Nucleus accumbens (tissue), 56 donors: ENCODE data around the gene SLC36A1.

Source experiments
- DNase-seq, 56 donors: peaks; one replicate each; lab custom pipeline; 2025; lab: John Stamatoyannopoulos, UW

Gene SLC36A1

DNA sequence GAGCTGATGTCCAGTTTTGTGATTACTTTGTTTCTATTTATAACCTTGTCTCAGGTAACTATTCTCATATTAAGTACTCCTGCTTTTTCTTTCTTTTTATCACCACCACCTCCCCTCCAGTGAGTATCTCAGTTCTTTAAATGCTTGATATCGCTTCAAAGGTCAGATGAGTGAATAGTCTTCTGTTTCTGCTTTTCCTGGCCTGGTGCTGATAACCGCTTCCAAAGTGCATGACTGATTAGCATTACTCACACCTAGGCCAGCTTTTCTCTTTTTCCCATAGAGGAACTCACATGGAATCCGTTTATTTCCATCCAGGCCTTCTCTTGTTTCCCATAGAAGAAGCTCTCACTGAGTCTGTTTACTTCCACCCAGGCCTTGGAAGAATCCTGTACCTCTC lies 3.2 kb downstream of the SLC36A1 start:
- DNase-seq: no peak

DNA sequence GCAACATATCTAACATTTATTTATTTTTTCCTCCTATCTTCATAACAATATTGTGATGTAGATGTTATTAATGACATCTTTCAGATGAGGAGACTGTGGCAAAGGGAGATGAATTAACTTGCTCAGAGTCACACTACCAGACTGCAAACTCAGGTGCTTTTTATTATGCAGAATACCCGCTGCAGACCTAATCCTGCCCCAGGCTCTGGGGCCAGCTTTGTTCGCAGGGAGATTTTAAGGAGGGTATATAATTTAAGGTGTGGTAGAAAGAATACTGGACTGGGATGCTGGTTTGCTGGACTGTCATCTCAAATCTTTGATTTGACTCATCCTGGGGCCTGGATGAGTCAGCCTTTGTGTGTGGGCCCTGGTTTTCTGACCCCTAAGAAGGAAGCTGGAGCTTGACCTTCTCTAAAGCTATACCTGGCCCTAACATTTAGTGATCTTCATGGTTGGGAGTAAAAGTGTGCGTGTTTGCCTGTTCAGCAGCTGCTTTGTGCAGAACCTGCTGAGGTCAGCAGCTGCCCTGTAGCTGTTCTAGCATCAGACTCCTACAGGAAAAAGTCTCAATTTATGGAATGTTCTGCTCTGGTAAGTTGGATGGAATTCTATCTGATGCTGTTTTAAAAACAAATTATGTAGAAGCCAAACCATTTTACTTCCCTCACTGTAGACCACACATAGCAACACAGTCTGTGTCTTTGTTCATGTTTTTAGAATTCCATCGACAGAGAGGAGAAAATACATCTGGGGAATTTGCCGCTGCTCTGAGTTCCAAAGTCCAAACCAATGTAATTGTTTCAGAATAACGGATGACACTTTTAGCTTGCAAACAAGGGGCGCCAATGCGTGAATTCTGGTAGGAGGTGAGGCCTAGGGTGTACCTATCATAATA lies 4.5 kb downstream of the SLC36A1 start:
- DNase-seq: no peak

DNA sequence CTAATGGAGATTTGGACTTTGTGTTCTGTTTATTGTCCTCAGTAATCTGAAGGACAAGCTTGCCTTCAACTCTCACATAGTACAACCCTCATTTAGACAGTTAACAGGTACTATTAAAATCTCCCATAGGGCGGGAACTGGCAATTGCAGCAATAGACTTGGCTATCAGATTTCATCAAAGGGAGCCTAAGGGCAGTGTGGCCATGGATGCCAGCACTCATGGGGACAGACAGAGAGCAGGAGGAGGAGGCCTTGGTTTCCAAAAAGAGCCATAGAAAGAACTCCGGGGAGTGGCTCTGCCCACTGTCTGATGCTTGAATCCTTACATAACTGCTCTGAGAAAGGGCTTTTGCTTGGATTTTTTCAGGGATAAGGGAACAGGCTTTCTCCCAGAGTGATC lies 6.8 kb downstream of the SLC36A1 start:
- no peak for DNase-seq

DNA sequence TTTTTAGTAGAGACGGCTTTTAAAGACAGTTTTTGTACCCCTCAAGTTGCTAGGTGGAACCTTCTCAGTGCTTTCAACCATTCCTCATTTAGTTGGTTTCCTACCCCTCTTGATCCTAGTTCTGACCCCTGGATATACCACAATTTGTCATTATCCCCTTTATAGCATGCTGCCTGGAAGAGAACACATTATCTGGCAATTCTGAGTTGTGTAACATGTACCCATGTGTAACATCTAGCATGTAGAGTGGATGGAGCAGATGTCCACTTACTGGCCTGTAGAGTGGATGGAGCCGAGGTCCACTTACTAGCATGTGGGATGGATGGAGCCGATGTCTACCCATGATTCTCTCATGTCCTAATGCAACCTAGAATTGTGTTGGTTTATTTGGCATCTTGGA lies 7.5 kb downstream of the SLC36A1 start:
- DNase-seq: no peak

DNA sequence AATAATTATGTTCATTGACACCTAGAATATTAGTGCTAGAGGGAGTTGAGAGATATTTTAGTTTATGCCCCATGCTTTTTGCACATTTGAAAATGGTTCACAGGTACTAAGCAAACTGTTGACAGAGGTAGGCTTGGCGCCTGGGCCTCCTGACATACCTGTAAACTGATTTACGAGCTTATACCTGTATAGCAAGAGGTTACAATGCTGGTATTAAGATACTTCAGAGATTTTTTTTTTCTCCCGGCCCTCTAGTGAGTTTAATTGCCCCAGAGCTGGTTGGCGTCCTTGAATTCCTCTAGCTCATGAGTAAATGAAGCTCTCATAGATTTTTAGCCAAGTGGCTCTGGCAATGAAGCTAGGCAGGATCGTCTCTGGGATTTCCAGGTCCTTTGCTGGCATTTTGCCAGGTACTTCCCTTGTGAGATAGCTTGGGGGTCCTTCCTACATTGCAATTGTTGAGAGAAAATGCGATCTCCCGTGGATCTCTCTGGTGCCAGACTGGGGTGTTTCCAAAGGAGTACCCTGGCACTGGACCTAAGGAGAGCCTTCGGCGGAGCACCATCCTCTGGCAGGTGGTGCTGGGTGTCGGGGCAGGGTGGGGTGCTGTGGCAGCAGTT lies 9.0 kb downstream of the SLC36A1 start:
- DNase-seq: no peak

DNA sequence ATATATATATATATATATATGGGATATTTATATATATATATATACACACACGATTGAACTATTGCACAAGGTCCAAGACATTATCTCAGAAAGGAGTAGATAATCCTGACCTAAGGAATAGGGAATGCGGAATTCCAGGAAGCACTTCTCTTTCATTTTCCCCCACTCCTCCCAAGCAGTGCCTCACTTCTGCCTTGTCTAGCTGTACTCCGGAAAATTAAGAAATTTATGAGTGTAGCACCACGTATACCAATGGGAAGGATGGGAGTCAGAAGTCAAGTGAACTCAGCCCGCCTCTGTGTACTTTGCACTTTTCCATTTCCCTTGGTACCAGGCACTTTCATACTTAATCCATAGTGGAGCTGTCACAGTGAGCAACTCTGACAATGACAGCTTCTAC lies 10.9 kb downstream of the SLC36A1 start:
- no peak for DNase-seq

DNA sequence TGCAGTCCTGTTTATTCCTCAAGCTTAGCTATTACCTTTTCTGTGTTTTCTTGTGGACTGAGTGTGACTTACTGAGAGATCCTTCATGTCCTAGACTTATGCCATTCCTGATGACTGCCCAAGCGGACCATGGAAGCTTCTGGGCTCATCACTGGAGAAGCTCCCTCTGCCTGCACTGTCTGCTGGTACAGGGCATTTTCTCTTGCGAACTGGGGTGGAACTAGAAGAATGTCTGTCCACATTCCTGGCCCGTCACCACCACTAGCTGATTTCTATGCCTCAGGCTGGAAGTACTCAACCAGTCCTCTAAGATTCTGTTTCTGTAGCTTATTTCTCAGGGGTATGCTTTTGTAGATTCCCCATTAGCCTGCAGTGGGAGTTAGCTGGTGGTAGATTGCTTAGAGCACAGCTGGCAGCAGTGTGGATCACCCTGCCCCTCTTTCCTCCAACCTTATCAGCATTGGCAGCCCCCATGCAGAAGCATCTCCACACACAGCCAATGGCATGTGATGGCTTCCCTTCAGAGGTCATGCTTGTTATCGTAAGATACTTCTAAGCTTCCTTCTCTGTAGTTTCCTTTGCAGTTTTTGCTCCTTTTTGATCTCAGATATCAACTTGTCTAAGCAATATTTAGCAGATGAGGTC lies 12.4 kb downstream of the SLC36A1 start:
- DNase-seq: no peak

DNA sequence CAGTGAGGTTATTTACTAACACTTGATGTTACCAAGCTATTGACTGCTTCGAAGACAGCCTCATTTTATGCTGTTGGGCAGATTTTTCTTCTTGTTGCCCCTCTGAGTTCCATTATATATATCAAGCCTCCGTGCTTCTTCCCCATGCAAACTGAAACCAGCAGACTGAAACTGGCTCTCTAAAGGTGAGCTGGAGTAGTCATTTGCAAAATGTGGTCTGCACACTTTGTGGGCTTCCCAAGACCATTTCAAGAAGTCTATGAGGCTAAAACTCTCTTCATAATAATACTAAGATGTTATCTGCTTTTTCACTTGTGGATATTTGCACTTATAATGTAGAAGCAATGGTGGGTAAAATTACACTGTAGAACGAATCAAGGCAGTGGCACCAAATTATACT lies 13.9 kb downstream of the SLC36A1 start:
- DNase-seq: no peak

DNA sequence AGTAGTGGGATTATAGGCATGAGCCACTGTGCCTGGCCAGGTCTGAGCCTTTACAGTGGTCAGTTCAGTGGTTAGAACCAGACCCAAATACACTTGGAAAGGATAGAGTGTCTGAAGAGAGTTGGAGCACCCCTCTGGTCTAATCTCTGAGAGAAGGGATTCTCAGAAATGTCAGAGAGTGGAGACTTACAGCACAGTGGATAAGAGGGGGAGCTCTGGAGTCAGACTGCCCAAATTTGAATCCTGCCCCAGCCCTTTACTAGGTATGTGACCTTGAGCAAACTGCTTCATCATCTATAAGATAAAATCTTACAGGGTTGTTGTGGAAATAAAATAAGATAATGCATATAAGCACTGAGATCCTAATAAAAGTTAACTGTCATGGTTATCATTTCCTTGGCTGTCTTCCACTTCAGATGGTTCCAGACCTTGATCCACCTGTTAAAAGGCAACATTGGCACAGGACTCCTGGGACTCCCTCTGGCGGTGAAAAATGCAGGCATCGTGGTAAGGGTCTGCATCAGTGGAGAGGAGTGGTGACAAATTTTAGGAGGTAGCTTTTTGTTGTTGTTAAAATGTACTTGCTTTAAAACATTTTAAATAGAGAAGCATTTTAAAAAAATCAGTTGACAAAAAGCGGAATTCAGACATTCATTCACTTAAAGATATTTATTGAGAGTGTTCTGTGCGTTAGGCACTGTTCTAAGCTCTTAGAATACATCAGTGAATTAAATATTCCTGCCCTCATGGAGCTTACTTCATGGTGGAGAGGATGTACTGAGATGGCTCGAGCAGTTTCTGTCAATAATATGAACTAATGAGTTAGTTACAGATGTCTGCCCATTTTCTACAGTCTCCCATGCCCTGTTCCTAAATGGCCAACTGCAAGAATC lies 16.0 kb downstream of the SLC36A1 start:
- DNase-seq: no peak

DNA sequence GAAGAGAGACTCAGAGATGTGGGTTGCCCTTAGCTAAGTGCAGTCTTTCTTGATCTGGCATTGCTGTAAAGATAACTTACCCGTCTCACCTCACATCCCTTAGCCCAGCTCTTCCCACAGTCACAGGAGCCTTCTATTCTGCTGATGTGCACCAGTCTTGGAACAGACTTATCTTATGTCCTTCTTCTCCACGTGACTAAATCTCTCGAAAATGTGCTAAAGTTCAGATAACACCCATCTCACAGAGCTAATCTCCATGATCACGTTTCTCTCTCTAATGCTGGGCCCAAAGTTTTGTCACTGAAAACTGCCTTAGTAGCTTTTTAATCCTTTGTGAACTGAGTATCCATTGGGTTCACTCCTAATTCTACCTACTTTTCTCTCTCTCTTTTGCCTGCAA lies 16.7 kb downstream of the SLC36A1 start:
- no peak for DNase-seq

DNA sequence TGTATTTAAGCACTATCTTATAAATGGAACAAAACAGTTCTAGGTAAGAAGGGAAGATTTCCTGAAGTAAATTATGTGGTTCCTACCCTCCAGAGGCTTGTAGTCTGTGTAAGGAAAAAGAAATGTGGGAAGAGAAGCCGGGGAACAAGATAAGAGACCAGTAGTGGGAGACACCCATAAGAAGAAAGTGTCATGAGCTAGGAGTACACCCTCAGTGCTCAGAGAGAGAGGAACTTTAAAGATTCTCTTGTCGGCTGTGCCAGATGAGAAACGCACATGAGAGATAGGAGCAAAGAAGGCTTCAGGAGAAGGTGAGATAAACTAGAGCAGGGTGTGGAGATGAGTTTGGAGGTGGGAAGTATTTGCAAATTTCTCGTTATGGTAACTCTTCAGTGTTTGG lies 18.1 kb downstream of the SLC36A1 start:
- DNase-seq: no peak

DNA sequence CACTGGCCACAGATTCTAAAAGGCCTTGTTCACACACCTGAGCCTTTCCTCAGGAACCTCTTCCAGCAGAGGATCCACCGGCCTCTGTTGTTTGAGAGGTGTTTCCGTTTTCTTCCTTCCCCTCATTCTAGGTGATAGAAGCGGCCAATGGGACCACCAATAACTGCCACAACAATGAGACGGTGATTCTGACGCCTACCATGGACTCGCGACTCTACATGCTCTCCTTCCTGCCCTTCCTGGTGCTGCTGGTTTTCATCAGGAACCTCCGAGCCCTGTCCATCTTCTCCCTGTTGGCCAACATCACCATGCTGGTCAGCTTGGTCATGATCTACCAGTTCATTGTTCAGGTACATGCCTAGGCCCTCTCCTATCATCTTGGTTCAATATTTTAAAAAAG lies 20.2 kb downstream of the SLC36A1 start:
- DNase-seq: no peak

DNA sequence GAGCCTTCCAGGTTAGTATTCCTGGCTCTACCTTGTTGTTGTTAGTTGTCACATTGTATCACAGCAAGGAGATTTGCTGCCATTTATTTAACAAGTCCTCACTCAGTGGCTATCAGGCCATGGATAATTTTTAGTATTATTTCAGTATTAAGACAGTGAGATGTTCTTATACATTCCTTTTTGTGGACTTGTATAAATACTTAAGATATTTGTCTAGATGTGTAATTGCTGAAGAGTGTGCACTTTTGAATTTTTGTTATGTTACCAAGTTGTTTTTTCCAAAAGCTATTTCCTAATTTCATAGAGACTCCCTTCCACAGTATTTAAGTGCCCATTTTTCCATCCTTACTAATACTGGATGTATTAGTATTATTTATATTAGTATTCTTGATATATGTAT lies 22.0 kb downstream of the SLC36A1 start:
- DNase-seq: no peak

DNA sequence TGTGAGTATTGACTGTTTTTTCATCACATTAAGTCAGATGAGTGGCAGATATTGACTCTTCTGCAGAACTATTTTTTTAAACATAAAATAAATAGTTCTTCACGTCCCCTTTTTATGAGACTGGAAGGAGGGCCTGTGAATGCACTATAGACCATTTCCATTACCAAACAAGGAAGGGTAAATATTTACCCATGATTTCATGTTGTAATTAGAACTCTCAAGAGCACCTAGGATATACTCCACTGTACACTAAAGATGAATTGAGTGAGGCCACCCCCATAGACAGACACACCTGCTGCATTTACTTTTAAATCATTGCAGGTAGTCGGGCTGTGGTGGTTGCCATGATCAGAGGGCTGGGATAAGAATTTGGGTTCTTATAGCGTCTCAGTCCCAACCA lies 22.6 kb downstream of the SLC36A1 start:
- no peak for DNase-seq

DNA sequence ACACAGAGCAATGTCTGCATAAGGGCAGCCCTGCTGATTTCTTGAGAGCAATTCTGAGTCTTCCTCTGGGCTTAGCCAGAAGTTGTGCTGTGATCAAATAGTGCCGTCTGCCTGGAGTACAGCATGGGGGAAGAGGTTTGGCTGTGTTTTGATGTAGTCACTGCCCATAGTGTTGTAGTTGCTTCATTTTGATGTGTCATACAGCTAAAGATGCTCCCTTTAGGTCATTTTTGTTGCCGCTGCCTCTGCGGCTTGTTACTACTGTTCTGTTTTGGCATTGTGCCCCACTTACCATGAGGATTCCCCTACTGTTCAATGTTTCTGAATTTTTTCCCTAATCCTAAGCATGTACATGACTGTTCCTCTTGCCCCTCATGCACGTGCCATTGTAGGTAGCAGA lies 23.0 kb downstream of the SLC36A1 start:
- no peak for DNase-seq

DNA sequence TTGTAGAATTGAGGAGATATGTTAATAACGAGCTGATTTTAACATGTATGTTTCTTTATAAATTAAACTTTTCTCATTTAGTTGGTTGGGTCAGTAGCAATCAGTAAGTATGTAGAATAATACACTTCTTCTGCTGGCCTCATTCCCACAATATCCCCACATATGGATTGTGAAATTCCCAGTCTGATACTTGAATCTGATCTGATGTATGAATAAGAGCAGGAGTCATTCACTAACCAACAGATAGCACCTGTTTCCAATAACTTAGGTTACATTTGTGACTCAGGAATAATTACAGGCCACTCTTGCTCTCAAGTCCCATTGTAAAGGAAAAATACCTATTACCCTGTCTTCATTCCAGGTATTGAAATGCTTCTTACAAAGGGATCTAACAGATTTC lies 23.9 kb downstream of the SLC36A1 start:
- DNase-seq: no peak

DNA sequence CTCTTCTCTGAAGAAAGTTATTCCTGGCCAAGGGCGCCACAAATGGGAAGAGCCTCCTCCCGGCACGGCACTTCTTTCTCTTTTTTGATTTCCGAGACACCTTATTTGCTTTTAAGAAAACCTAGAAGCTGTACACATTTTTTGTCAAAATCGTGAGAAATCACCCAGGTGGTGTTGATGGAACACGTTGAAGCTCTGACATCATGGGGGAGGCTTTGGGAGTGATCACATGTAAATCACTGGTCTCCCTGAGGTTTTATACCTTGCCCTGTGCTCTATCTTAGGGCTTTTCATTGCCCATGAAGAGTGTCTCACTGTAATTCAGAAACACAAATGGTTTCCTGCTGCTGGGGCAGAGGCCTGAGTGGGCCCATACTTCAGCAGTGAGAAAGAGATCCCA lies 27.4 kb downstream of the SLC36A1 start:
- no peak for DNase-seq

DNA sequence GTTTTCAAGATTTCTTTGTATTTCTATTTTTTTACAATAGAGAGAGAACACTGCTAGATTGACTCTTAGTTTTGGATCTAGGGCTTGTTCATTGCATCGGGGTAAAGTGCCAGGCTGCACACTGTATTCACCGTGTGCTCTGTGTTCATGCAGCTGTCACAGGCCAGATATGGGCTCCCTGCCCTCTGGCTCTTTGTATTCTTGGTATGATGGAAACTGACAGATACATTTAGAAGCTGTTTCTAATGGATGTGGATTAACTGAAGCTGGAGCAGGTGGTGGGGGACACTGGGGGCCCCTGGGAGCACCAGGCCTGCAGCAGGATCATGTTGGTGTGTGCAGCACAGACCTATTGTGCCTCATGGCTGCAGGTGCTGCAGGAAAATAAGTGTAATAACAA lies 28.0 kb downstream of the SLC36A1 start:
- DNase-seq: no peak

DNA sequence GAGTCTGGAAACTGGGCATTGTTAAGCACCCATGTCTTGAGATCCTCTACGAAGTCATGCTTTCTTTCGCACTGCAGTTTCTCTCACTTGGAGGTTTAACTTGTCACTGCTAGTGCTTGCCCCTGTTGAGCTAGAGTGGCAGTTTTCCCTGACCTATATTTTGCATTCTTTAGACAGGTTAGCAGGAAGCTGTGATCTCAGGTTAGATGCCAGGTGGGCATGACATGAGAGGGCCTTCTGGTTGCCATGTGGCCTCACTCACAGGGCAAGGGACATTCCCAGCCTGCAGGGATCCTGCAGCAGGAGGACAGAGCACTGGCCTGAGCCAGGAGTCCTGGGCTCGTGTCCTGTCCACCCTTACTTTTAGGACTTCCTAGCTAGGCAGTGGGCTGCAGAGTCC lies 28.6 kb downstream of the SLC36A1 start:
- DNase-seq: no peak

DNA sequence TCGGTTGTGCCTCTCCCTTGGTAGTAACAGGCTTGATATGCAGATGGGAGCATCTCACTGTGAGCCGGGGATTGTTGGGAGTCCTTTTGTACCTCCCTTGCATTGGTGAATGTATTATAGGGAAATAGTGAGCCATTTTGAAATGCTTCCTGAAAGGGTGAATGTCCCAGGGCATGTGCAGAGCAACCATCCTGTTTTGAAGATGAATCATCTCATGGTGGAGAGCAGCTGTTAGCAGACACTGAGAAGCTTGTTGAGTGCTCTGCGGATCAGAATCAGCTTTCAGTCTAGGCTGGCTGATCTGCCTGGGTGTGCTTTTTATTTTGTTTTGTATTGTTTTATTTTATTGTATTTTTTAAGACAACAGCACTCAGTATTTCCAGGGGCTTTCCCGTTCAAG lies 29.7 kb downstream of the SLC36A1 start:
- DNase-seq: no peak
